Breast epithelium (tissue), 3 donors: ENCODE data around the gene EPHB2.

ENCODE experiments used
- POLR2A ChIP-seq: fragments of 450-650 bp; IDR thresholded peaks from one replicate; pipeline ENCODE4 v1.6.1; 2016; ENCODE audit warnings: antibody characterized with exemption, mild to moderate bottlenecking, moderate library complexity
- POLR2AphosphoS5 ChIP-seq, 3 donors: sonication (generic); formaldehyde crosslinking; IDR thresholded peaks; one replicate each; pipeline ENCODE4 v1.6.1; 2017; ENCODE audit warnings: antibody characterized with exemption in 3 of 3
- TF ChIP-seq, protein P1 (sequence below), 3 donors: fragments of 450-650 bp; IDR thresholded peaks; one replicate each; pipeline ENCODE4 v1.5.1; 2016 to 2017; ENCODE audit warnings: antibody characterized with exemption in 3 of 3, mild to moderate bottlenecking in 3 of 3, moderate library complexity in 3 of 3

DNA sequence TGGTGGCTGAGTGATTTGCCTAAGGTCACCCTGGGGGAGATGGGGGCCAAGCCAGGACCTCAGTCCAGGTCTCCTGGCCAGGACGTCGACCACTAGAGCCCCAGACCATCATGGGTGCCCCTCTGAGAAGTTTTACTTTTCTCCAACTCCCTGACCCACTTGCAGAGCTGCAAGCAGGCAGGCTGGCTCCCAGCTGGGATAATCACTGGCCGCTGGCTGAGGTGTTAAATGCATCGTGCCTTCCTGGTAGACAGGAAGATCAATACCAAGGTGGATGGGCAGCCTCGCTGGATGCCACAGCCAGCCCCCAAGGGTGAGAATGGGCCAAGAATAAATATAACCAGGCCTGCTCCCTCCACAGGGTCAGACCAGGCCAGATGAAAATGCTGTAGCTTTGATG, 106.2 kb downstream of the EPHB2 start:
- TF ChIP-seq, protein P1, sequence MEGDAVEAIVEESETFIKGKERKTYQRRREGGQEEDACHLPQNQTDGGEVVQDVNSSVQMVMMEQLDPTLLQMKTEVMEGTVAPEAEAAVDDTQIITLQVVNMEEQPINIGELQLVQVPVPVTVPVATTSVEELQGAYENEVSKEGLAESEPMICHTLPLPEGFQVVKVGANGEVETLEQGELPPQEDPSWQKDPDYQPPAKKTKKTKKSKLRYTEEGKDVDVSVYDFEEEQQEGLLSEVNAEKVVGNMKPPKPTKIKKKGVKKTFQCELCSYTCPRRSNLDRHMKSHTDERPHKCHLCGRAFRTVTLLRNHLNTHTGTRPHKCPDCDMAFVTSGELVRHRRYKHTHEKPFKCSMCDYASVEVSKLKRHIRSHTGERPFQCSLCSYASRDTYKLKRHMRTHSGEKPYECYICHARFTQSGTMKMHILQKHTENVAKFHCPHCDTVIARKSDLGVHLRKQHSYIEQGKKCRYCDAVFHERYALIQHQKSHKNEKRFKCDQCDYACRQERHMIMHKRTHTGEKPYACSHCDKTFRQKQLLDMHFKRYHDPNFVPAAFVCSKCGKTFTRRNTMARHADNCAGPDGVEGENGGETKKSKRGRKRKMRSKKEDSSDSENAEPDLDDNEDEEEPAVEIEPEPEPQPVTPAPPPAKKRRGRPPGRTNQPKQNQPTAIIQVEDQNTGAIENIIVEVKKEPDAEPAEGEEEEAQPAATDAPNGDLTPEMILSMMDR (IDR thresholded peaks at IDR 0.05), result no peak
- TF ChIP-seq POLR2AphosphoS5 (IDR thresholded peaks at IDR 0.05), result no peak
- no peak for TF ChIP-seq POLR2A
